Lower leg skin (tissue), 4 donors: Measurements from ENCODE around the gene TYROBP. TPM values are rescaled to one million over a fixed set of nuclear protein-coding genes. Genes with fewer than 3 reads are reported as not detected.

Experiments
- DNase-seq, 2 donors: peaks; one replicate each; pipeline ENCODE4 v3.0.0-alpha.2; 2019; ENCODE audit warnings: low spot score in 2 of 2
- H3K4me3 ChIP-seq: fragments of 200-600 bp; sonication (generic); 2 replicates; pipeline ENCODE4 v1.5.1; 2017; ENCODE audit warnings: mild to moderate bottlenecking, low read depth; ENCODE audit not compliant: poor library complexity, severe bottlenecking
- CTCF ChIP-seq, 3 donors: fragments of 450-650 bp; IDR thresholded peaks; one replicate each; pipeline ENCODE4 v1.5.1; 2016; ENCODE audit warnings: antibody characterized with exemption in 3 of 3, mild to moderate bottlenecking in 3 of 3, moderate library complexity in 2 of 3
- POLR2A ChIP-seq, 2 donors: fragments of 450-650 bp; IDR thresholded peaks; one replicate each; pipeline ENCODE4 v1.6.1; 2016 to 2017; ENCODE audit warnings: antibody characterized with exemption in 2 of 2, mild to moderate bottlenecking in 1 of 2, moderate library complexity in 1 of 2
- WGBS, 2 donors: methylation state at CpG; one replicate each; pipeline ENCODE4 v1.1.5; 2018; 5-methylcytosine and 5-hydroxymethylcytosine counted together
- intact Hi-C: fragments of 100-400 bp; cut with DNase I; formaldehyde crosslinking; loops from one replicate; pipeline ENCODE4 v1.15.0; 2023; ENCODE audit warnings: low total_unique reads
- total RNA-seq, 4 donors: library from RNA; depleted of rRNA; stranded (reverse); fragments of >200 nt; gene quantifications; one replicate each; pipeline ENCODE4 v1.1.0, GENCODE V29; 2016

Gene TYROBP
- total RNA-seq, 4 donors from 2014 or later = 25.7 to 29.9 (median 28.4) TPM

- intact Hi-C loops = no loop called here
- 0 to 1% methylated on average over 28 to 39 of the region's 42 CpGs for WGBS, 2 donors
- TF ChIP-seq CTCF (IDR thresholded peaks at IDR 0.05) = no peak
- no peak for TF ChIP-seq POLR2A (IDR thresholded peaks at IDR 0.05)
- no peak for DNase-seq
- H3K4me3 ChIP-seq = no peak within 1 kb of the TSS
Observed at GRCh38 chr19:35856546-35857149, 51.4 kb downstream of the TYROBP start, which contains the start of gene KIRREL2. Gene KIRREL2, plus strand, starts transcription at chr19:35856911. Its CDS starts 209 bp downstream, at chr19:35857120.

Other genes with a start within 250 kb of the TYROBP start
- 10 to 100 TPM in 2 of 4 donors, 1 to 10 TPM in 2; 5.1 to 45.2 (median 16.5) TPM for gene UPK1A, start 241.8 kb downstream of the TYROBP start, total RNA-seq
- not detected for gene ZBTB32, start 203.7 kb downstream of the TYROBP start, total RNA-seq
- 10 to 100 TPM; 33.1 to 74.7 (median 42.0) TPM for gene KMT2B, start 190.3 kb downstream of the TYROBP start, total RNA-seq
- gene IGFLR1, start 165.8 kb downstream of the TYROBP start, total RNA-seq = 10 to 100 TPM in 1 of 4 donors, 1 to 10 TPM in 3; 1.4 to 11.3 (median 5.1) TPM
- 10 to 100 TPM; 12.6 to 20.0 (median 18.5) TPM for gene U2AF1L4, start 162.9 kb downstream of the TYROBP start, total RNA-seq
- 10 to 100 TPM; 13.7 to 47.4 (median 30.8) TPM for gene PSENEN, start 162.6 kb downstream of the TYROBP start, total RNA-seq
- gene LIN37, start 159.7 kb downstream of the TYROBP start, total RNA-seq = 10 to 100 TPM in 2 of 4 donors, 1 to 10 TPM in 2; 4.7 to 15.0 (median 10.3) TPM
- gene HSPB6, start 151.3 kb downstream of the TYROBP start, total RNA-seq = 1 to 10 TPM; 2.5 to 9.4 (median 3.9) TPM
- 10 to 100 TPM in 3 of 4 donors, 1 to 10 TPM in 1; 9.2 to 20.4 (median 12.9) TPM for gene PROSER3, start 150.1 kb downstream of the TYROBP start, total RNA-seq
- 10 to 100 TPM in 2 of 4 donors, 1 to 10 TPM in 2; 3.6 to 25.7 (median 13.8) TPM for gene ARHGAP33, start 132.7 kb downstream of the TYROBP start, total RNA-seq
- gene PRODH2, start 95.5 kb downstream of the TYROBP start, total RNA-seq = not detected
- not detected for gene NPHS1, start 55.8 kb downstream of the TYROBP start, total RNA-seq
- under 1 TPM in 1 of 4 donors, not detected in 3; 0.32 TPM for gene KIRREL2, start 51.4 kb downstream of the TYROBP start, total RNA-seq
- gene APLP1, start 39.7 kb downstream of the TYROBP start, total RNA-seq = 1 to 10 TPM; 1.6 to 5.6 (median 2.3) TPM
- gene NFKBID, start 7.8 kb downstream of the TYROBP start, total RNA-seq = 100 to 1,000 TPM in 1 of 4 donors, 10 to 100 TPM in 1, 1 to 10 TPM in 2; 5.9 to 476 (median 25.8) TPM
- 1 to 10 TPM in 2 of 4 donors, under 1 TPM in 1, not detected in 1; 0.79 to 8.4 (median 4.4) TPM for gene HCST, start 5.8 kb downstream of the TYROBP start, total RNA-seq
- 10 to 100 TPM in 3 of 4 donors, 1 to 10 TPM in 1; 6.8 to 17.9 (median 11.4) TPM for gene LRFN3, start 28.1 kb upstream of the TYROBP start, total RNA-seq
- gene SDHAF1, start 86.9 kb upstream of the TYROBP start, total RNA-seq = 10 to 100 TPM; 51.6 to 83.8 (median 64.4) TPM
- gene SYNE4, start 100.5 kb upstream of the TYROBP start, total RNA-seq = 1 to 10 TPM in 2 of 4 donors, under 1 TPM in 1, not detected in 1; 0.89 to 5.8 (median 1.8) TPM
- gene ALKBH6, start 105.9 kb upstream of the TYROBP start, total RNA-seq = 10 to 100 TPM; 11.9 to 37.9 (median 25.0) TPM
- gene CLIP3, start 124.6 kb upstream of the TYROBP start, total RNA-seq = 10 to 100 TPM in 1 of 4 donors, 1 to 10 TPM in 3; 2.1 to 42.3 (median 4.8) TPM
- 10 to 100 TPM in 1 of 4 donors, 1 to 10 TPM in 3; 9.1 to 27.4 (median 9.5) TPM for gene THAP8, start 146.0 kb upstream of the TYROBP start, total RNA-seq
- 1 to 10 TPM; 1.3 to 3.0 (median 2.3) TPM for gene WDR62, start 146.6 kb upstream of the TYROBP start, total RNA-seq
- gene OVOL3, start 202.8 kb upstream of the TYROBP start, total RNA-seq = not detected
- 10 to 100 TPM; 32.0 to 74.8 (median 57.5) TPM for gene POLR2I, start 206.6 kb upstream of the TYROBP start, total RNA-seq
- 100 to 1,000 TPM in 2 of 4 donors, 10 to 100 TPM in 2; 60.8 to 113 (median 94.5) TPM for gene TBCB, start 207.2 kb upstream of the TYROBP start, total RNA-seq
- gene CAPNS1, start 231.8 kb upstream of the TYROBP start, total RNA-seq = 100 to 1,000 TPM in 1 of 4 donors, 10 to 100 TPM in 3; 33.3 to 125 (median 83.2) TPM
- gene COX7A1, start 244.2 kb upstream of the TYROBP start, total RNA-seq = 10 to 100 TPM in 1 of 4 donors, 1 to 10 TPM in 3; 1.1 to 12.9 (median 6.3) TPM